Astrocyte (in vitro differentiated cells and primary cell): Measurements from ENCODE around the gene FAM110D. TPM values are rescaled to one million over a fixed set of nuclear protein-coding genes. Genes with fewer than 3 reads are reported as not detected.

Source experiments
- DNase-seq: peaks from one replicate; pipeline ENCODE4 v3.0.0-alpha.2; 2010; ENCODE audit warnings: low read depth
- FAIRE-seq: peaks from 2 replicates; lab custom pipeline; 2011; peaks lifted over from hg19 to GRCh38; lab: Jason Lieb, UNC
- H2AFZ ChIP-seq: 2 replicates; pipeline ENCODE4 v1.6.0; 2012; ENCODE audit warnings: low read depth, low read length, inconsistent platforms
- H3K27ac ChIP-seq: 2 replicates; pipeline ENCODE4 v1.5.1; 2011; ENCODE audit warnings: low read depth, low read length, inconsistent platforms
- H3K27me3 ChIP-seq: 2 replicates; pipeline ENCODE4 v1.6.0; 2011; ENCODE audit warnings: low read length, inconsistent platforms; ENCODE audit not compliant: insufficient read depth
- H3K36me3 ChIP-seq: 2 replicates; pipeline ENCODE4 v1.5.1; 2011; ENCODE audit warnings: low read length, inconsistent platforms; ENCODE audit not compliant: insufficient read depth
- H3K4me1 ChIP-seq: 2 replicates; pipeline ENCODE4 v1.5.1; 2011; ENCODE audit warnings: low read length, inconsistent platforms; ENCODE audit not compliant: insufficient read depth
- H3K4me2 ChIP-seq: 2 replicates; pipeline ENCODE4 v1.6.0; 2012; ENCODE audit warnings: low read length, inconsistent platforms
- H3K4me3 ChIP-seq: 2 replicates; pipeline ENCODE4 v1.5.1; 2011; ENCODE audit warnings: low read depth, mild to moderate bottlenecking, low read length, inconsistent platforms; ENCODE audit not compliant: insufficient read depth
- H3K79me2 ChIP-seq: 2 replicates; pipeline ENCODE4 v1.6.0; 2012; ENCODE audit warnings: mild to moderate bottlenecking, low read length, inconsistent platforms; ENCODE audit not compliant: insufficient read depth
- H3K9ac ChIP-seq: 2 replicates; pipeline ENCODE4 v1.6.0; 2012; ENCODE audit warnings: mild to moderate bottlenecking, low read length, inconsistent platforms
- H3K9me3 ChIP-seq: 2 replicates; pipeline ENCODE4 v1.5.1; 2012; ENCODE audit warnings: low read depth, mild to moderate bottlenecking, low read length, inconsistent platforms; ENCODE audit not compliant: insufficient read depth
- H4K20me1 ChIP-seq: 2 replicates; pipeline ENCODE4 v1.6.0; 2012; ENCODE audit warnings: low read length, inconsistent platforms; ENCODE audit not compliant: insufficient read depth
- H3K27ac Mint-ChIP-seq: one replicate; pipeline ENCODE4 v1.8.0; 2021; ENCODE audit warnings: mild to moderate bottlenecking, mixed read lengths; ENCODE audit not compliant: unreplicated experiment
- H3K27me3 Mint-ChIP-seq: one replicate; pipeline ENCODE4 v1.8.0; 2021; ENCODE audit warnings: low read depth, mixed read lengths; ENCODE audit not compliant: unreplicated experiment
- H3K36me3 Mint-ChIP-seq: one replicate; pipeline ENCODE4 v1.8.0; 2021; ENCODE audit warnings: low read depth, mixed read lengths; ENCODE audit not compliant: unreplicated experiment
- H3K4me1 Mint-ChIP-seq: one replicate; pipeline ENCODE4 v1.8.0; 2021; ENCODE audit warnings: low read depth, mixed read lengths; ENCODE audit not compliant: unreplicated experiment
- H3K4me3 Mint-ChIP-seq: one replicate; pipeline ENCODE4 v1.8.0; 2021; ENCODE audit warnings: mild to moderate bottlenecking, moderate library complexity, mixed read lengths; ENCODE audit not compliant: unreplicated experiment
- H3K9me3 Mint-ChIP-seq: one replicate; pipeline ENCODE4 v1.8.0; 2021; ENCODE audit warnings: mild to moderate bottlenecking, mixed read lengths; ENCODE audit not compliant: unreplicated experiment
- EZH2 ChIP-seq: IDR thresholded peaks from 2 replicates; pipeline ENCODE4 v1.6.1; 2012; ENCODE audit warnings: mild to moderate bottlenecking, low read length, inconsistent platforms; ENCODE audit not compliant: insufficient read depth
- total RNA-seq: library from RNA; stranded (reverse); gene quantifications from 2 replicates; pipeline ENCODE4 v1.2.1, GENCODE V29; 2021
- TF ChIP-seq, protein P1 (sequence below): IDR thresholded peaks from 2 replicates; pipeline ENCODE4 v1.5.1; 2011; ENCODE audit warnings: low read depth, mild to moderate bottlenecking, inconsistent platforms, low read length, moderate library complexity; ENCODE audit not compliant: insufficient read depth

Gene FAM110D
- total RNA-seq, 1 donor from 2014 or later, result 0.70 TPM

DNA sequence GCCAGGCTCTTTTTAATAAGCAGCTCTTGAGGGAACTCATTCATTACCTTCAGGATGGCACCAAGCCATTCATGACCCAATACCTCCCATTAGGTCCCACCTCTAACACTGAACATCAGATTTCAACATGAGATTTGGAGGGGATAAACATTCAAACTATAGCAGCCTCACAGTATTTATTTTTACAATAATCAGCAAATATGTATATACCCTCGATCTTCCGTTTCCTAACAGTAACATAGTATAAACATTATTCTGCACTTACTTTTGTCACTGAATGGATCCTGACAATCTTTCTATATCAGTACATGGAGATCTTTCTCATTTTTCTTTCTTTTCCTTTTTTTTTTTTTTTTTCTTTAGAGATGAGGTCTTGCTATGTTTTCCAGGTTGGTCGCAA lies 36.9 kb downstream of the FAM110D start:
- no peak for DNase-seq
- H4K20me1 ChIP-seq, result no peaks in the 10 kb centered on the region
- no peaks in the 10 kb centered on the region for H3K4me1 ChIP-seq
- H3K9me3 ChIP-seq, result no peaks in the 10 kb centered on the region
- no peak overlapping the region for H3K27ac ChIP-seq
- Mint-ChIP-seq H3K36me3 (no peaks in the 10 kb centered on the region), H3K27me3 (peaks cover 41% of the 10 kb centered on the region), H3K9me3 (peaks cover 5% of the 10 kb centered on the region), H3K4me3 (no peak overlapping the region), H3K4me1 (no peaks in the 10 kb centered on the region), H3K27ac (no peak overlapping the region)
- no peak overlapping the region for H2AFZ ChIP-seq
- no peak for FAIRE-seq
- no peaks in the 10 kb centered on the region for H3K79me2 ChIP-seq
- TF ChIP-seq, protein P1, sequence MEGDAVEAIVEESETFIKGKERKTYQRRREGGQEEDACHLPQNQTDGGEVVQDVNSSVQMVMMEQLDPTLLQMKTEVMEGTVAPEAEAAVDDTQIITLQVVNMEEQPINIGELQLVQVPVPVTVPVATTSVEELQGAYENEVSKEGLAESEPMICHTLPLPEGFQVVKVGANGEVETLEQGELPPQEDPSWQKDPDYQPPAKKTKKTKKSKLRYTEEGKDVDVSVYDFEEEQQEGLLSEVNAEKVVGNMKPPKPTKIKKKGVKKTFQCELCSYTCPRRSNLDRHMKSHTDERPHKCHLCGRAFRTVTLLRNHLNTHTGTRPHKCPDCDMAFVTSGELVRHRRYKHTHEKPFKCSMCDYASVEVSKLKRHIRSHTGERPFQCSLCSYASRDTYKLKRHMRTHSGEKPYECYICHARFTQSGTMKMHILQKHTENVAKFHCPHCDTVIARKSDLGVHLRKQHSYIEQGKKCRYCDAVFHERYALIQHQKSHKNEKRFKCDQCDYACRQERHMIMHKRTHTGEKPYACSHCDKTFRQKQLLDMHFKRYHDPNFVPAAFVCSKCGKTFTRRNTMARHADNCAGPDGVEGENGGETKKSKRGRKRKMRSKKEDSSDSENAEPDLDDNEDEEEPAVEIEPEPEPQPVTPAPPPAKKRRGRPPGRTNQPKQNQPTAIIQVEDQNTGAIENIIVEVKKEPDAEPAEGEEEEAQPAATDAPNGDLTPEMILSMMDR, result no peak
- H3K4me2 ChIP-seq, result no peak overlapping the region
- H3K27me3 ChIP-seq, result peaks cover 10% of the 10 kb centered on the region
- no peak overlapping the region for H3K4me3 ChIP-seq
- no peak overlapping the region for H3K9ac ChIP-seq
- no peaks in the 10 kb centered on the region for H3K36me3 ChIP-seq

DNA sequence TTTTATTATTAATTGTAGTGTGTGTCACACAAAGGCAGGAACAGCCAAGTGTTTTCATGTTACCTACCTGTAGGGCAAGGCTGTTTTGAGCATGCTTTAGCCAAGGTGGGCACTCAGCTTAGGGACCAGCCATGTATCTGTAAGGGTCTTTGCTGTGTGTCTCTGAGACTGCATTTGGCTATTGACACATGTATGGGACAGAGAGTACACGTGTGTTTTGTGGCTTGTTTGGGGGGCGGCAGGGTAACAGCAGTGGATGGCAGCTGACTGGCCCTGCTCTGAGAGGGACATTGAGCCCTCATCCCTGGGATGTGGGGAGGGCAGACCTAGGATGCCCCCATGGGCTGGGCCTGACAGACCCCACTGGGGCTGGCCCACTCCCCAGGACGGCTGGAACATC lies 38.4 kb downstream of the FAM110D start:
- Histone ChIP-seq H4K20me1 (no peaks in the 10 kb centered on the region), H3K9ac (no peak overlapping the region), H3K27ac (no peak overlapping the region), H2AFZ (no peak overlapping the region), H3K36me3 (no peaks in the 10 kb centered on the region), H3K4me3 (no peak overlapping the region), H3K27me3 (peaks cover 10% of the 10 kb centered on the region), H3K4me2 (no peak overlapping the region), H3K9me3 (no peaks in the 10 kb centered on the region), H3K4me1 (peaks cover 2% of the 10 kb centered on the region), H3K79me2 (no peaks in the 10 kb centered on the region)
- no peak for DNase-seq
- Mint-ChIP-seq H3K9me3 (no peaks in the 10 kb centered on the region), H3K27me3 (peaks cover 48% of the 10 kb centered on the region), H3K4me1 (no peaks in the 10 kb centered on the region), H3K27ac (no peak overlapping the region), H3K36me3 (no peaks in the 10 kb centered on the region), H3K4me3 (no peak overlapping the region)
- TF ChIP-seq, protein P1, result no peak
- TF ChIP-seq EZH2, result no peak
- FAIRE-seq, result no peak

DNA sequence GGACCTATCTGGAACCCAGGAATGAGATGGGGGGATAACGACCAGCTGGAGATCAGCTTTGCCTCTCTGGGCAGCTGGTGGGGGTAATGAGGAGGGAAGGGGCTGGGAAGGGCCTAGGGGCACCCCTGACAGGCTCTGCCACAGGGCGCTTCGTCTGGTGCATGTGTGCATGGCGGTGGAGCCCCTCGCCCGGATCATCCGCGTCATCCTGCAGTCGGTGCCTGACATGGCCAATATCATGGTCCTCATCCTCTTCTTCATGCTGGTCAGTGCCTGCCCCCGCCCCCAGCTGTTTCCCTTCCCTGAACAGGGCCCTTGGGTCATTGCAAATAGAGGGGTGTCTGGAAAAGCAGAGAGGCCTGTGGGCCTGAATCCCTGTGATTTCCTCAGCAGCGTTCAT lies 38.9 kb downstream of the FAM110D start:
- no peak overlapping the region for H3K4me3 ChIP-seq
- H4K20me1 ChIP-seq, result no peaks in the 10 kb centered on the region
- no peak for TF ChIP-seq EZH2
- TF ChIP-seq, protein P1, result no peak
- H3K4me2 ChIP-seq, result no peak overlapping the region
- no peak overlapping the region for H3K9ac ChIP-seq
- peaks cover 10% of the 10 kb centered on the region for H3K27me3 ChIP-seq
- no peaks in the 10 kb centered on the region for H3K9me3 ChIP-seq
- no peak overlapping the region for H3K27ac ChIP-seq
- Mint-ChIP-seq H3K36me3 (no peaks in the 10 kb centered on the region), H3K27ac (no peak overlapping the region), H3K4me3 (no peak overlapping the region), H3K4me1 (no peaks in the 10 kb centered on the region), H3K27me3 (peaks cover 53% of the 10 kb centered on the region), H3K9me3 (no peaks in the 10 kb centered on the region)
- DNase-seq (no peak), FAIRE-seq (no peak)
- H3K79me2 ChIP-seq, result no peaks in the 10 kb centered on the region
- no peaks in the 10 kb centered on the region for H3K36me3 ChIP-seq
- peaks cover 2% of the 10 kb centered on the region for H3K4me1 ChIP-seq
- H2AFZ ChIP-seq, result no peak overlapping the region
